ENCODE results near the gene ZNF148. TPM values are rescaled to one million over a fixed set of nuclear protein-coding genes. Genes with fewer than 3 reads are reported as not detected.

Gene ZNF148
- polyA plus RNA-seq, 2 of the 4 experiments (the other 2 are of a cell fraction) = 9.9 to 26.5 TPM

- ChIA-PET POLR2A (no interaction called here), CTCF (no interaction called here)
- no peak for FAIRE-seq
- TF ChIP-seq FOSB (CRISPR knock-in tag; IDR thresholded peaks at IDR 0.05) (no peak), ZFP36 (IDR thresholded peaks at IDR 0.05; ENCODE audit: borderline replicate concordance, partially characterized antibody) (no peak), MAX (IDR thresholded peaks at IDR 0.05) (no peak), KDM1A (IDR thresholded peaks at IDR 0.05; ENCODE audit: low read depth) (no peak), NR3C1 (IDR thresholded peaks at IDR 0.05) (no peak), HOXA7 (CRISPR knock-in tag; IDR thresholded peaks at IDR 0.05) (no peak), RNF2 (IDR thresholded peaks at IDR 0.05; ENCODE audit: borderline replicate concordance, low read depth) (no peak), PHF8 (IDR thresholded peaks at IDR 0.05; ENCODE audit: borderline replicate concordance, low read depth) (no peak), CHD2 (IDR thresholded peaks at IDR 0.05; ENCODE audit: low read length, partially characterized antibody) (no peak), BCL3 (IDR thresholded peaks at IDR 0.05) (no peak), EHF (CRISPR knock-in tag; IDR thresholded peaks at IDR 0.05) (no peak), MAZ (IDR thresholded peaks at IDR 0.05; ENCODE audit: borderline replicate concordance, low read depth, low read length) (no peak), FOSL2 (IDR thresholded peaks at IDR 0.05) (no peak), FOSL2 (CRISPR knock-in tag; IDR thresholded peaks at IDR 0.05) (no peak), ZC3H11A (IDR thresholded peaks at IDR 0.05) (no peak), JUN (IDR thresholded peaks at IDR 0.05) (no peak), CTCF (IDR thresholded peaks at IDR 0.05) (no peak), FOXS1 (CRISPR knock-in tag; IDR thresholded peaks at IDR 0.05) (no peak)
- DNase-seq (ENCODE audit: low read depth in 1 of 2, low spot score in 1 of 2) = no peak
- Histone ChIP-seq H3K4me2 (no peak overlapping the region), H3K9me3 (no peaks in the 10 kb centered on the region), H3K27ac (no peak overlapping the region), H3K4me3 (no peak overlapping the region), H3K4me1 (0 out of 3 replicates have a peak, but pooled peaks cover 8% of the 10 kb centered on the region)
- 88% methylated on average over 1 of the region's 1 CpG for WGBS (ENCODE audit: missing lambda C conversion rate)
- ATAC-seq = no peak
Measured at GRCh38 chr3:125316246-125316645, 58.9 kb downstream of the ZNF148 start.

- WGBS (ENCODE audit: missing lambda C conversion rate) = 91% methylated on average over 6 of the region's 6 CpGs
Measured at GRCh38 chr3:125313060-125313635, 62.0 kb downstream of the ZNF148 start.

More at GRCh38 chr3:125313060-125313635, 62.0 kb downstream of the ZNF148 start:
- POLR2A ChIA-PET = no interaction called here
- H3K4me2 ChIP-seq = no peak overlapping the region
- peaks cover 11% of the 10 kb centered on the region for H3K9me3 ChIP-seq
- DNase-seq (ENCODE audit: low read depth in 1 of 2, low spot score in 1 of 2) (no peak), ATAC-seq (no peak), FAIRE-seq (no peak)
- H3K27ac ChIP-seq = no peak overlapping the region
- CTCF ChIA-PET = no interaction called here
- TF ChIP-seq ESRRA (IDR thresholded peaks at IDR 0.05; ENCODE audit: borderline replicate concordance, low read length) (no peak), POLR2AphosphoS2 (conservative IDR thresholded peaks at IDR 0.05; ENCODE audit: low read length) (no peak), MAX (IDR thresholded peaks at IDR 0.05) (no peak), ZSCAN20 (CRISPR knock-in tag; IDR thresholded peaks at IDR 0.05) (no peak), ATOH8 (CRISPR knock-in tag; IDR thresholded peaks at IDR 0.05; ENCODE audit: low read depth) (no peak)
- no peak overlapping the region for H3K4me3 ChIP-seq
- 0 out of 3 replicates have a peak, but pooled peaks cover 2% of the 10 kb centered on the region for H3K4me1 ChIP-seq
